Colonic mucosa (tissue), 4 donors: ENCODE results near the gene HMGCS1. TPM values are rescaled to one million over a fixed set of nuclear protein-coding genes. Genes with fewer than 3 reads are reported as not detected.

Experiments
- DNase-seq: peaks from one replicate; pipeline ENCODE4 v3.0.0-alpha.2; 2020
- H3K27ac ChIP-seq: fragments of 200-600 bp; one replicate; pipeline ENCODE4 v1.8.0; 2021
- H3K27me3 ChIP-seq: fragments of 200-600 bp; one replicate; pipeline ENCODE4 v1.8.0; 2021
- H3K36me3 ChIP-seq: fragments of 200-600 bp; one replicate; pipeline ENCODE4 v1.8.0; 2021
- H3K4me1 ChIP-seq: fragments of 200-600 bp; one replicate; pipeline ENCODE4 v1.8.0; 2021; ENCODE audit warnings: mild to moderate bottlenecking
- H3K4me3 ChIP-seq: fragments of 200-600 bp; one replicate; pipeline ENCODE4 v1.8.0; 2021
- H3K9ac ChIP-seq, 2 donors: one replicate each; pipeline ENCODE4 v1.7.0; 2013; ENCODE audit warnings: control low read depth in 2 of 2, low read depth in 2 of 2, low read length in 2 of 2
- H3K9me3 ChIP-seq: fragments of 200-600 bp; one replicate; pipeline ENCODE4 v1.8.0; 2021
- CTCF ChIP-seq: fragments of 200-600 bp; IDR thresholded peaks from one replicate; pipeline ENCODE4 v1.8.0; 2022; ENCODE audit warnings: antibody characterized with exemption, mild to moderate bottlenecking
- intact Hi-C: fragments of 100-400 bp; cut with DNase I; formaldehyde crosslinking; loops from one replicate; pipeline ENCODE4 v1.14.1; 2022
- total RNA-seq, 2 donors: library from RNA; stranded (reverse); fragmentation: NEBNext Ultra II Directional in 1 of 2; extraction: Animal tissue kit (Norgen Biotek cat#: 25700) in 1 of 2; gene quantifications; one replicate each; pipeline ENCODE4 v1.2.1, GENCODE V29; 2021
- donor health status: healthy.
- donor health status: DM: no; HTN: no; CAD: no.
- donor health status: DM: no; HTN: no; CAD: no.

HMGCS1 gene
- total RNA-seq, 2 donors from 2014 or later = 95.1 to 498 TPM

- intact Hi-C loops = no loop called here
- no peaks in the 10 kb centered on the region for H3K27me3 ChIP-seq
- no peak for TF ChIP-seq CTCF
- H3K9ac ChIP-seq = no peak overlapping the region
- DNase-seq = no peak
- H3K27ac ChIP-seq = no peak overlapping the region
- no peak overlapping the region for H3K4me3 ChIP-seq
- H3K36me3 ChIP-seq = no peaks in the 10 kb centered on the region
- H3K9me3 ChIP-seq = no peaks in the 10 kb centered on the region
- H3K4me1 ChIP-seq = no peaks in the 10 kb centered on the region
These were observed 68.2 kb downstream of the HMGCS1 start for GRCh38 chr5:43244823-43245565.

DNA sequence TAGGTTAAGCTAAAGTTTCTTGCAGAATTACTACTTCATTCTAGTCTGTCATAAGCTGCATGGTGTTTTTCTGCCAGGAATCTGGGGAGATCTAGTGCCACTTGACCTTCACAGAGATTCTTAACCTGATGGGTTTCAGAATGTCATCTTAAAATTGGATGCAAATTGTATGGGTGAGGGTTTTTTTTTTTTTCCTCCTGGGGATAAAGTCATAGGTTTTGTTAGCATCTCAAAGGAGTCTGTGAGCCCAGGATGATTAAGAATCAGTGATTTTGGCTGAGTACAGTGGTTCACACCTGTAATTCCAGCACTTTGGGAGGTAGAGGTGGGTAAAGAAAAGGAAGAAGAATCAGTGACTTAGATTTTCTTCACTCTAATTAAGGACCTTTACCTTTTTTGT lies 69.9 kb downstream of the HMGCS1 start:
- intact Hi-C loops = no loop called here
- Histone ChIP-seq H3K36me3 (no peaks in the 10 kb centered on the region), H3K9me3 (no peaks in the 10 kb centered on the region), H3K9ac (no peak overlapping the region), H3K4me1 (no peaks in the 10 kb centered on the region), H3K27me3 (no peaks in the 10 kb centered on the region), H3K4me3 (no peak overlapping the region), H3K27ac (no peak overlapping the region)
- DNase-seq = no peak
- TF ChIP-seq CTCF = no peak

DNA sequence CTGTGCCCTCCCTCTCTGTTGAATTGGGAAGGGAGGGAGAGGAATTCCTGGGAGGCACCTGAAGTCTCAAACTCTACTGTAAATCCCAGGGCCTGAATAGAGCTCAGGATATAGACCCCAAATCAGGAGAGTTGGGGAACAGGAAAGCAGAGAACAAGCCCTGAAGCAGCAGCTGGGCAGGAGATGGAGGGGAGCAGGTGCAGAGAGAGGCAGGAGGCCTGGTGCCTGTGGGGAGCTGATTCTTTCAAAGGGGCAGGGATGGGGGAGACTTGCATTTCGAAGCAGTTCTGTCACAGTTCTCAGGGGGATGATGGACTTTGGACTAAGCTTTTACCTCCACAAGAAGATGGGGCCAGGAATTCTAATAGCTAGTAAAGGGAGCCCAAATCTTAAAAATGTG lies 71.0 kb downstream of the HMGCS1 start:
- H3K9ac ChIP-seq = no peak overlapping the region
- H3K9me3 ChIP-seq = no peaks in the 10 kb centered on the region
- H3K4me3 ChIP-seq = no peak overlapping the region
- no peaks in the 10 kb centered on the region for H3K4me1 ChIP-seq
- H3K27ac ChIP-seq = no peak overlapping the region
- no peak for TF ChIP-seq CTCF
- no peaks in the 10 kb centered on the region for H3K36me3 ChIP-seq
- no peaks in the 10 kb centered on the region for H3K27me3 ChIP-seq
- intact Hi-C loops = no loop called here
- no peak for DNase-seq

Other genes starting within 250 kb of the HMGCS1 start
- gene ZNF131, start 192.5 kb downstream of the HMGCS1 start, total RNA-seq = 10 to 100 TPM; 21.8 to 23.5 TPM
- under 1 TPM in 1 of 2 donors, not detected in 1; 0.42 TPM for gene NIM1K, start 121.2 kb downstream of the HMGCS1 start, total RNA-seq
- gene CCL28, start 99.0 kb upstream of the HMGCS1 start, total RNA-seq = 100 to 1,000 TPM in 1 of 2 donors, 10 to 100 TPM in 1; 56.8 to 116 TPM
- gene TMEM267, start 170.5 kb upstream of the HMGCS1 start, total RNA-seq = 10 to 100 TPM in 1 of 2 donors, 1 to 10 TPM in 1; 7.3 to 11.8 TPM
- gene C5orf34, start 201.7 kb upstream of the HMGCS1 start, total RNA-seq = 1 to 10 TPM; 1.9 to 5.0 TPM
- gene PAIP1, start 243.7 kb upstream of the HMGCS1 start, total RNA-seq = 10 to 100 TPM; 53.1 to 65.6 TPM